ENCODE results near the gene SFTA2. TPM values are rescaled to one million over a fixed set of nuclear protein-coding genes. Genes with fewer than 3 reads are reported as not detected.
A peak's percentile ranks its signal among the peaks of the same experiment; 100 is the strongest.

The SFTA2 gene
- total and polyA plus RNA-seq, 9 of the 15 experiments (the other 6 are each of a cell fraction or from before 2014, with no cell fraction given), result not detected

DNA sequence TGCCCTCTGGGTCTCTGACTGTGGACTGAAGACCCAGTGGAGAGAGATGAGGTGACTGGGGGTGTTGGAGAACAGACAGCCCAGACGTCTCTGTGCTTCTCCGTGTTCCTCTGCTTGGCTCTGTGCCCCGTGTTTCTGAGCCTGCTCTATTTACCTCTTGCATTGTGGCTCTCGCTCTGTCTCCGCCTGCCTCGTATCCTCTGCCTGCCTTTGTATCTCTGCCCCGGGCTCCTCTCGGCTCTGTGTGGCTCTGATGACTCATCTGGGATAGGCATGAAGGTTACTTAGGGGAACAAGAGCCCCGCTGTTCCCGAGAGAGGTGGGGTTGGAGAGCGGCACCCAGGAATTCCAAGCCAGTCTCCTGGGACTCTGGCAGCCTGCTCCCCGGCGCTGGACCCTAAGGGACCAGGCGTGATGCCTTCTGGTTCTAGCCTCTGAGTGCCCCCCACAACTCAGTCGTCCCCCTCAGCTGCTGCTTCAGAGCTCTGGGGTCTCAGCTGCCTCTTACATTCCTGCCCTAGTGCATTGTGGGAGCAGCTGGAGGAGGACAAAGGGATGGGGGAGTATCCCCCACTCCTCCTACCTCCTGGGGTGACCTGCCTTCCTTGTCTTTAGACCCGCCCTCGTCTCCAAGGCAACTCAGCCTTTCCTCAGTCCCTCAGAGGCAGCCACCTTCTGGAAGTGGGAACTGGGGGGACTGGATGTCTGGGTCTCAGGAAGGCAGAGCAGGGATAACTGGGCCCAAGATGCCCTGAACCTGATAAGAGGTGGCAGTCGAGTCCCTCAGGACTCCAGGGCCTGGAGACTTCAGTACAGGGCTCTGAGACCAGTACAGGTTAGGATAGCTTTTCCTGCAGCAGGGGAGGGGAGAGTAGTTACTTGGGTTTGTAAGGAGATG, 45.7 kb downstream of the SFTA2 start (continued):
- TF ChIP-seq, protein P1, sequence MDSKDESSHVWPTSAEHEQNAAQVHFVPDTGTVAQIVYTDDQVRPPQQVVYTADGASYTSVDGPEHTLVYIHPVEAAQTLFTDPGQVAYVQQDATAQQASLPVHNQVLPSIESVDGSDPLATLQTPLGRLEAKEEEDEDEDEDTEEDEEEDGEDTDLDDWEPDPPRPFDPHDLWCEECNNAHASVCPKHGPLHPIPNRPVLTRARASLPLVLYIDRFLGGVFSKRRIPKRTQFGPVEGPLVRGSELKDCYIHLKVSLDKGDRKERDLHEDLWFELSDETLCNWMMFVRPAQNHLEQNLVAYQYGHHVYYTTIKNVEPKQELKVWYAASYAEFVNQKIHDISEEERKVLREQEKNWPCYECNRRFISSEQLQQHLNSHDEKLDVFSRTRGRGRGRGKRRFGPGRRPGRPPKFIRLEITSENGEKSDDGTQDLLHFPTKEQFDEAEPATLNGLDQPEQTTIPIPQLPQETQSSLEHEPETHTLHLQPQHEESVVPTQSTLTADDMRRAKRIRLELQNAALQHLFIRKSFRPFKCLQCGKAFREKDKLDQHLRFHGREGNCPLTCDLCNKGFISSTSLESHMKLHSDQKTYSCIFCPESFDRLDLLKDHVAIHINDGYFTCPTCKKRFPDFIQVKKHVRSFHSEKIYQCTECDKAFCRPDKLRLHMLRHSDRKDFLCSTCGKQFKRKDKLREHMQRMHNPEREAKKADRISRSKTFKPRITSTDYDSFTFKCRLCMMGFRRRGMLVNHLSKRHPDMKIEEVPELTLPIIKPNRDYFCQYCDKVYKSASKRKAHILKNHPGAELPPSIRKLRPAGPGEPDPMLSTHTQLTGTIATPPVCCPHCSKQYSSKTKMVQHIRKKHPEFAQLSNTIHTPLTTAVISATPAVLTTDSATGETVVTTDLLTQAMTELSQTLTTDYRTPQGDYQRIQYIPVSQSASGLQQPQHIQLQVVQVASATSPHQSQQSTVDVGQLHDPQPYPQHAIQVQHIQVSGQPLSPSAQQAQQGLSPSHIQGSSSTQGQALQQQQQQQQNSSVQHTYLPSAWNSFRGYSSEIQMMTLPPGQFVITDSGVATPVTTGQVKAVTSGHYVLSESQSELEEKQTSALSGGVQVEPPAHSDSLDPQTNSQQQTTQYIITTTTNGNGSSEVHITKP (IDR thresholded peaks at IDR 0.05; ENCODE audit: partially characterized antibody), result no peak
- TF ChIP-seq ARID1B (IDR thresholded peaks at IDR 0.05) (peak; percentile 57), RNF2 (IDR thresholded peaks at IDR 0.05) (no peak), EZH2 (IDR thresholded peaks at IDR 0.05; ENCODE audit: borderline replicate concordance, low read depth, low read length) (no peak), CTBP1 (IDR thresholded peaks at IDR 0.05; ENCODE audit: borderline replicate concordance) (peak; percentile 56; the same call in 1 of the 2 replicates), BCL6 (CRISPR knock-in tag; IDR thresholded peaks at IDR 0.05) (no peak), COPS2 (conservative IDR thresholded peaks at IDR 0.05) (no peak), RHOXF2B (CRISPR knock-in tag; conservative IDR thresholded peaks at IDR 0.05) (no peak), MBD2 (IDR thresholded peaks at IDR 0.05; ENCODE audit: borderline replicate concordance, low read depth) (0 out of 2 replicates have a peak, but pooled peaks have one; percentile 24)
- TF ChIP-seq, protein P2, sequence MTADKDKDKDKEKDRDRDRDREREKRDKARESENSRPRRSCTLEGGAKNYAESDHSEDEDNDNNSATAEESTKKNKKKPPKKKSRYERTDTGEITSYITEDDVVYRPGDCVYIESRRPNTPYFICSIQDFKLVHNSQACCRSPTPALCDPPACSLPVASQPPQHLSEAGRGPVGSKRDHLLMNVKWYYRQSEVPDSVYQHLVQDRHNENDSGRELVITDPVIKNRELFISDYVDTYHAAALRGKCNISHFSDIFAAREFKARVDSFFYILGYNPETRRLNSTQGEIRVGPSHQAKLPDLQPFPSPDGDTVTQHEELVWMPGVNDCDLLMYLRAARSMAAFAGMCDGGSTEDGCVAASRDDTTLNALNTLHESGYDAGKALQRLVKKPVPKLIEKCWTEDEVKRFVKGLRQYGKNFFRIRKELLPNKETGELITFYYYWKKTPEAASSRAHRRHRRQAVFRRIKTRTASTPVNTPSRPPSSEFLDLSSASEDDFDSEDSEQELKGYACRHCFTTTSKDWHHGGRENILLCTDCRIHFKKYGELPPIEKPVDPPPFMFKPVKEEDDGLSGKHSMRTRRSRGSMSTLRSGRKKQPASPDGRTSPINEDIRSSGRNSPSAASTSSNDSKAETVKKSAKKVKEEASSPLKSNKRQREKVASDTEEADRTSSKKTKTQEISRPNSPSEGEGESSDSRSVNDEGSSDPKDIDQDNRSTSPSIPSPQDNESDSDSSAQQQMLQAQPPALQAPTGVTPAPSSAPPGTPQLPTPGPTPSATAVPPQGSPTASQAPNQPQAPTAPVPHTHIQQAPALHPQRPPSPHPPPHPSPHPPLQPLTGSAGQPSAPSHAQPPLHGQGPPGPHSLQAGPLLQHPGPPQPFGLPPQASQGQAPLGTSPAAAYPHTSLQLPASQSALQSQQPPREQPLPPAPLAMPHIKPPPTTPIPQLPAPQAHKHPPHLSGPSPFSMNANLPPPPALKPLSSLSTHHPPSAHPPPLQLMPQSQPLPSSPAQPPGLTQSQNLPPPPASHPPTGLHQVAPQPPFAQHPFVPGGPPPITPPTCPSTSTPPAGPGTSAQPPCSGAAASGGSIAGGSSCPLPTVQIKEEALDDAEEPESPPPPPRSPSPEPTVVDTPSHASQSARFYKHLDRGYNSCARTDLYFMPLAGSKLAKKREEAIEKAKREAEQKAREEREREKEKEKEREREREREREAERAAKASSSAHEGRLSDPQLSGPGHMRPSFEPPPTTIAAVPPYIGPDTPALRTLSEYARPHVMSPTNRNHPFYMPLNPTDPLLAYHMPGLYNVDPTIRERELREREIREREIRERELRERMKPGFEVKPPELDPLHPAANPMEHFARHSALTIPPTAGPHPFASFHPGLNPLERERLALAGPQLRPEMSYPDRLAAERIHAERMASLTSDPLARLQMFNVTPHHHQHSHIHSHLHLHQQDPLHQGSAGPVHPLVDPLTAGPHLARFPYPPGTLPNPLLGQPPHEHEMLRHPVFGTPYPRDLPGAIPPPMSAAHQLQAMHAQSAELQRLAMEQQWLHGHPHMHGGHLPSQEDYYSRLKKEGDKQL (CRISPR knock-in tag; IDR thresholded peaks at IDR 0.05; ENCODE audit: borderline replicate concordance), result no peak
- TF ChIP-seq, protein P3, sequence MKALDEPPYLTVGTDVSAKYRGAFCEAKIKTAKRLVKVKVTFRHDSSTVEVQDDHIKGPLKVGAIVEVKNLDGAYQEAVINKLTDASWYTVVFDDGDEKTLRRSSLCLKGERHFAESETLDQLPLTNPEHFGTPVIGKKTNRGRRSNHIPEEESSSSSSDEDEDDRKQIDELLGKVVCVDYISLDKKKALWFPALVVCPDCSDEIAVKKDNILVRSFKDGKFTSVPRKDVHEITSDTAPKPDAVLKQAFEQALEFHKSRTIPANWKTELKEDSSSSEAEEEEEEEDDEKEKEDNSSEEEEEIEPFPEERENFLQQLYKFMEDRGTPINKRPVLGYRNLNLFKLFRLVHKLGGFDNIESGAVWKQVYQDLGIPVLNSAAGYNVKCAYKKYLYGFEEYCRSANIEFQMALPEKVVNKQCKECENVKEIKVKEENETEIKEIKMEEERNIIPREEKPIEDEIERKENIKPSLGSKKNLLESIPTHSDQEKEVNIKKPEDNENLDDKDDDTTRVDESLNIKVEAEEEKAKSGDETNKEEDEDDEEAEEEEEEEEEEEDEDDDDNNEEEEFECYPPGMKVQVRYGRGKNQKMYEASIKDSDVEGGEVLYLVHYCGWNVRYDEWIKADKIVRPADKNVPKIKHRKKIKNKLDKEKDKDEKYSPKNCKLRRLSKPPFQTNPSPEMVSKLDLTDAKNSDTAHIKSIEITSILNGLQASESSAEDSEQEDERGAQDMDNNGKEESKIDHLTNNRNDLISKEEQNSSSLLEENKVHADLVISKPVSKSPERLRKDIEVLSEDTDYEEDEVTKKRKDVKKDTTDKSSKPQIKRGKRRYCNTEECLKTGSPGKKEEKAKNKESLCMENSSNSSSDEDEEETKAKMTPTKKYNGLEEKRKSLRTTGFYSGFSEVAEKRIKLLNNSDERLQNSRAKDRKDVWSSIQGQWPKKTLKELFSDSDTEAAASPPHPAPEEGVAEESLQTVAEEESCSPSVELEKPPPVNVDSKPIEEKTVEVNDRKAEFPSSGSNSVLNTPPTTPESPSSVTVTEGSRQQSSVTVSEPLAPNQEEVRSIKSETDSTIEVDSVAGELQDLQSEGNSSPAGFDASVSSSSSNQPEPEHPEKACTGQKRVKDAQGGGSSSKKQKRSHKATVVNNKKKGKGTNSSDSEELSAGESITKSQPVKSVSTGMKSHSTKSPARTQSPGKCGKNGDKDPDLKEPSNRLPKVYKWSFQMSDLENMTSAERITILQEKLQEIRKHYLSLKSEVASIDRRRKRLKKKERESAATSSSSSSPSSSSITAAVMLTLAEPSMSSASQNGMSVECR (CRISPR knock-in tag; IDR thresholded peaks at IDR 0.05), result no peak
- TF ChIP-seq, protein P4, sequence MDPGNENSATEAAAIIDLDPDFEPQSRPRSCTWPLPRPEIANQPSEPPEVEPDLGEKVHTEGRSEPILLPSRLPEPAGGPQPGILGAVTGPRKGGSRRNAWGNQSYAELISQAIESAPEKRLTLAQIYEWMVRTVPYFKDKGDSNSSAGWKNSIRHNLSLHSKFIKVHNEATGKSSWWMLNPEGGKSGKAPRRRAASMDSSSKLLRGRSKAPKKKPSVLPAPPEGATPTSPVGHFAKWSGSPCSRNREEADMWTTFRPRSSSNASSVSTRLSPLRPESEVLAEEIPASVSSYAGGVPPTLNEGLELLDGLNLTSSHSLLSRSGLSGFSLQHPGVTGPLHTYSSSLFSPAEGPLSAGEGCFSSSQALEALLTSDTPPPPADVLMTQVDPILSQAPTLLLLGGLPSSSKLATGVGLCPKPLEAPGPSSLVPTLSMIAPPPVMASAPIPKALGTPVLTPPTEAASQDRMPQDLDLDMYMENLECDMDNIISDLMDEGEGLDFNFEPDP (CRISPR knock-in tag; IDR thresholded peaks at IDR 0.05), result no peak

Data from K562 (cell line).